PC-3 (cell line): ENCODE data around the gene LCN6.

Experiments
- EZH2 ChIP-seq: fragments of 300-600 bp; sonication (generic); IDR thresholded peaks from one replicate; pipeline ENCODE4 v1.6.1; 2017; ENCODE audit warnings: antibody characterized with exemption, mild to moderate bottlenecking, low read length; ENCODE audit not compliant: unreplicated experiment
- EZH2phosphoT487 ChIP-seq: fragments of 300-600 bp; sonication (generic); IDR thresholded peaks from 2 replicates; pipeline ENCODE4 v1.6.1; 2018; ENCODE audit warnings: mild to moderate bottlenecking, antibody characterized with exemption, low read length, borderline replicate concordance
- TF ChIP-seq, protein P1 (sequence below): fragments of 300-600 bp; sonication (generic); conservative IDR thresholded peaks from 2 replicates; pipeline ENCODE4 v1.5.1; 2017; ENCODE audit warnings: antibody characterized with exemption, low read depth, mild to moderate bottlenecking, low read length

DNA sequence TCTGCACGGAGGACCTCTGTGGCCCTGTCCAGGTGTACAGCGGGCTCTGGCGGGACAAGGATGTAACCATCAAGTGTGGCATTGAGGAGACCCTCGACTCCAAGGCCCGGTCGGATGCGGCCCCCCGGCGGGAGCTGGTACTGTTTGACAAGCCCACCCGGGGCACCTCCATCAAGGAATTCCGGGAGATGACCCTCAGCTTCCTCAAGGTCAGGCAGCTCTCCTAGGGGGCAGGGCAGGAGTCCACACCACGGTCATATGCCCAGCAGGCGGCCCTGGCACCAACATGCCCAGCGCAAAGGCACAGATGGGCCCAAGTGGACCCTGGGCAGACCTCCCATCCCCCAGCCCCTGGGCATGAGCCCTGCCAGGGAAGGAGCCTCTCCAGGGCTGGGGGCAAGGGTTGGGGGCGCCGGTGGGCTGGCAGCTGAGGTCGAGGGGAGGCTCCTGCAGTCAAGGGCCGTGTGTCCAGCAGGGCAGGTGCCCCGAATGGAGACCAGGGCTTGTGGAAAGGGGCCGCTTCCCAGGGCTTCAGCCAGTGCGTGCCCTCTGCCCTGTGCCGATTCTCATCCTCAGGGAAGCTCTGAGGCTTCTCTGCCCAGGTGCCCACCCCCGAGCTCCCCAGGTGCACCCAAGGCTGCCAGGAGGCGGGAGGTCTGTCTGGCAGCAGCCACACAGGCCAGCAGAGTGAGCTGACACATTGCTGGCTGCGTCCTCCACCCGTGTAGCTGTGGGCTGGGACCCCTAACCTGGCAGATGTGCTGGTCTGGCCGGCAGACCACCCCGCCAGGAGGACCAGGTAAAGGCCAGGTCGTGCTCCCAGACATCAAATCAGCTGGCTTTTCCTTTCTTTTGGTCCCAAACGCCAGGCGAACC, 26.0 kb downstream of the LCN6 start:
- TF ChIP-seq, protein P1, sequence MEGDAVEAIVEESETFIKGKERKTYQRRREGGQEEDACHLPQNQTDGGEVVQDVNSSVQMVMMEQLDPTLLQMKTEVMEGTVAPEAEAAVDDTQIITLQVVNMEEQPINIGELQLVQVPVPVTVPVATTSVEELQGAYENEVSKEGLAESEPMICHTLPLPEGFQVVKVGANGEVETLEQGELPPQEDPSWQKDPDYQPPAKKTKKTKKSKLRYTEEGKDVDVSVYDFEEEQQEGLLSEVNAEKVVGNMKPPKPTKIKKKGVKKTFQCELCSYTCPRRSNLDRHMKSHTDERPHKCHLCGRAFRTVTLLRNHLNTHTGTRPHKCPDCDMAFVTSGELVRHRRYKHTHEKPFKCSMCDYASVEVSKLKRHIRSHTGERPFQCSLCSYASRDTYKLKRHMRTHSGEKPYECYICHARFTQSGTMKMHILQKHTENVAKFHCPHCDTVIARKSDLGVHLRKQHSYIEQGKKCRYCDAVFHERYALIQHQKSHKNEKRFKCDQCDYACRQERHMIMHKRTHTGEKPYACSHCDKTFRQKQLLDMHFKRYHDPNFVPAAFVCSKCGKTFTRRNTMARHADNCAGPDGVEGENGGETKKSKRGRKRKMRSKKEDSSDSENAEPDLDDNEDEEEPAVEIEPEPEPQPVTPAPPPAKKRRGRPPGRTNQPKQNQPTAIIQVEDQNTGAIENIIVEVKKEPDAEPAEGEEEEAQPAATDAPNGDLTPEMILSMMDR, result no peak
- no peak for TF ChIP-seq EZH2
- no peak for TF ChIP-seq EZH2phosphoT487
